Neural crest cell (in vitro differentiated cells): ENCODE measurements around the gene CNTNAP4. TPM values are rescaled to one million over a fixed set of nuclear protein-coding genes. Genes with fewer than 3 reads are reported as not detected.

Source experiments
- DNase-seq: peaks from one replicate; pipeline ENCODE4 v3.0.0; 2021; ENCODE audit warnings: low read depth, mixed read lengths, low spot score
- H3K27ac Mint-ChIP-seq: one replicate; pipeline ENCODE4 v1.8.0; 2021; ENCODE audit warnings: mild to moderate bottlenecking, mixed read lengths; ENCODE audit not compliant: unreplicated experiment
- H3K27me3 Mint-ChIP-seq: 2 replicates; pipeline ENCODE4 v1.8.0; 2021; ENCODE audit warnings: low read depth, mild to moderate bottlenecking, mixed read lengths
- H3K36me3 Mint-ChIP-seq: 2 replicates; pipeline ENCODE4 v1.8.0; 2021; ENCODE audit warnings: low read depth, mild to moderate bottlenecking, mixed read lengths
- H3K4me1 Mint-ChIP-seq: 2 replicates; pipeline ENCODE4 v1.8.0; 2021; ENCODE audit warnings: mixed read lengths
- H3K4me3 Mint-ChIP-seq: one replicate; pipeline ENCODE4 v1.8.0; 2021; ENCODE audit warnings: mild to moderate bottlenecking, mixed read lengths
- H3K9me3 Mint-ChIP-seq: 2 replicates; pipeline ENCODE4 v1.8.0; 2021; ENCODE audit warnings: mixed read lengths
- CTCF ChIP-seq: fragments of 200-600 bp; sonication (generic); conservative IDR thresholded peaks from 2 replicates; pipeline ENCODE4 v1.5.0; 2021; ENCODE audit warnings: antibody characterized with exemption, mild to moderate bottlenecking
- total RNA-seq: library from RNA; stranded (reverse); gene quantifications from 2 replicates; pipeline ENCODE4 v1.2.1, GENCODE V29; 2021

CNTNAP4 gene
- total RNA-seq, 1 donor from 2014 or later: 0.07 TPM

GRCh38 chr16:76539609-76540008, 262.4 kb downstream of the CNTNAP4 start:
- Mint-ChIP-seq H3K36me3 (no peaks in the 10 kb centered on the region), H3K4me3 (no peak overlapping the region), H3K27ac (no peak overlapping the region), H3K27me3 (peaks cover 5% of the 10 kb centered on the region), H3K4me1 (no peaks in the 10 kb centered on the region), H3K9me3 (peaks cover 2% of the 10 kb centered on the region)
- no peak for DNase-seq
- TF ChIP-seq CTCF: no peak

GRCh38 chr16:76541070-76541469, 263.9 kb downstream of the CNTNAP4 start:
- Mint-ChIP-seq H3K9me3 (no peaks in the 10 kb centered on the region), H3K4me3 (no peak overlapping the region), H3K36me3 (no peaks in the 10 kb centered on the region), H3K27me3 (peaks cover 5% of the 10 kb centered on the region), H3K27ac (no peak overlapping the region), H3K4me1 (no peaks in the 10 kb centered on the region)
- DNase-seq: no peak
- TF ChIP-seq CTCF: no peak

GRCh38 chr16:76565542-76565941, 288.3 kb downstream of the CNTNAP4 start:
- Mint-ChIP-seq H3K4me1 (no peaks in the 10 kb centered on the region), H3K27ac (no peak overlapping the region), H3K4me3 (no peak overlapping the region), H3K9me3 (no peaks in the 10 kb centered on the region), H3K36me3 (no peaks in the 10 kb centered on the region), H3K27me3 (peaks cover 21% of the 10 kb centered on the region)
- TF ChIP-seq CTCF: no peak
- no peak for DNase-seq

- Mint-ChIP-seq H3K4me3 (no peak overlapping the region), H3K4me1 (no peaks in the 10 kb centered on the region), H3K27ac (no peak overlapping the region), H3K36me3 (no peaks in the 10 kb centered on the region), H3K9me3 (peaks cover 2% of the 10 kb centered on the region), H3K27me3 (no peaks in the 10 kb centered on the region)
- no peak for DNase-seq
- TF ChIP-seq CTCF: no peak
Observed at GRCh38 chr16:76571755-76572154, 294.6 kb downstream of the CNTNAP4 start.

- Mint-ChIP-seq H3K27ac (no peak overlapping the region), H3K36me3 (no peaks in the 10 kb centered on the region), H3K27me3 (no peaks in the 10 kb centered on the region), H3K9me3 (peaks cover 2% of the 10 kb centered on the region), H3K4me3 (no peak overlapping the region), H3K4me1 (no peaks in the 10 kb centered on the region)
- TF ChIP-seq CTCF: no peak
- no peak for DNase-seq
Observed at GRCh38 chr16:76573281-76573680, 296.1 kb downstream of the CNTNAP4 start.

- Mint-ChIP-seq H3K4me3 (no peak overlapping the region), H3K27ac (no peak overlapping the region), H3K9me3 (peaks cover 2% of the 10 kb centered on the region), H3K4me1 (no peaks in the 10 kb centered on the region), H3K36me3 (no peaks in the 10 kb centered on the region), H3K27me3 (no peaks in the 10 kb centered on the region)
- DNase-seq: no peak
- TF ChIP-seq CTCF: no peak
Observed at GRCh38 chr16:76574651-76575050, 297.4 kb downstream of the CNTNAP4 start.
